DMS 273 treated with DMSO at 0.1 percent for 48 hours (cell line): ENCODE measurements around the gene ZDHHC3.
"Not testable (repeated sequence)": the region's sequence is repeated elsewhere in the genome, so short reads cannot be mapped to it uniquely, and the experiment has no call there.

Experiments
- DNase-seq: peaks from one replicate; lab custom pipeline; 2025; lab: John Stamatoyannopoulos, UW

Gene ZDHHC3

DNA sequence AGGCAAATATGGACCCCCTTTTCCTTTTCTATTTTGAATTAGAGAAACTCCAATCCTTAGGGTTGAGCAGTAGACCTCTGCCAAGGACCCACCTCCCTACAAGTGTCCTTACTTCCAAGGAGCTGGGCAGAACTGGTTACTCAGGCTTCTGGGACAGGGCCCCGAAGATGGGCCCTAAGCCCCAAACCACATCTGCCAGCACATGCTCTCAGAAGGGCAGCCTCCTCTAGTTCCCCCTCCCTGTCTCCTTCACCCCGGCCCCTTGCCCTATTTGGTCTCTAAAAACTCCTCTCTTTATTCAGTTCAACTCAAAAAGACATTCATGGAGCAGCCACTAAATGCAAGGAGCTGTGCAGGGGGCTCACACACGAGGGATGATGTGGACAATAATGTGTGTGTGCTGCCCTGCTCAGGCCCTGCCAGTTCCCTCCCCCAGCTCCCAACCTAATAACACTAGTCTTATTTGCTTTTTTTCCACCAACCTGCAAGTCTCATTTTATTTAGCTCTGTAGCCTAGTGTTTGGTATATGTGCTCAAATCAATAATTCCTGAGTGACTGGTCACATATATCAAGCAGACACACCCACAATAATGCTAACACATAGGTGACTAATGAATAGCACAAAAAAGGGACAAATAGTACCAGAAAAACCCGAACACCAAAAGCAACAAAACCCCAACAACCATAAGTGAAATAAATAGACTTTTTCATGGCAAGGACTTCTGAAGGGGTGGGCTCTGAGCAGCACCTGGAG is 12.2 kb downstream of the ZDHHC3 start:
- DNase-seq: no peak

DNA sequence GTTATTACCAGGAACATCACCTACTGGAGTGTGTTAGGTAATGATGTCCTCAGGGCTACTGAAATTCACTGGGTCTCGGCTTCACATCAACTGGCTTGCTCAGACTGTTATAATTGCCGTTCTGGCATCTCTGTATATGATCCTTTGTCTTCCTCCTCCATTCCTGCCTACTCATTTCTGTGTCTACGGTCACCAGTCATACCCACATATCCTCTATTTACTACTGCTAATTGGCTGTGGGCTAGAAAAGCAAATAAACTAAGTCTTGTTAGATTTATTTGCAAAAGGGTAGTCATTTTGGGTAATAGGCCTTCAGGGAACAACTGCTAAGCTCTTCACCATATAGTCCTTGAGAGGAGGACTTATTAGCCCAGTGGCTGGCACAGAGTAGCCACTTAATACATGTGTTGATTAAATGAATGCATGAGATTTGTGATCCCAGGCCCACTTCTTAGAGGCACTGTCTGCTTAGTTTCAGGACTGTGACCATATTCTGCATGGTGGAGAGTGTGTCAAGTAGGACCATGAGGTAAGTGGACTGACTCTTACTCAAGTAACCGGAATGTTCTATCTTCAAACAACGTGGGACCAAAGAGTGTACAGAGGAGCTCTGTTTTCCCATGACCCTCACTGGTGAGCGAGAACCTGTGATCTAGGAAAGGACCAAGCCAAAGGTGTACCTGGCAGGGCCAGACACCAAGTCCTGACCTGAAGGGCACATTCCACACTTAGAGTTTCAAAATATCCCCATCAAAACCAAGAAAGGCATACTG is 13.2 kb downstream of the ZDHHC3 start:
- no peak for DNase-seq

DNA sequence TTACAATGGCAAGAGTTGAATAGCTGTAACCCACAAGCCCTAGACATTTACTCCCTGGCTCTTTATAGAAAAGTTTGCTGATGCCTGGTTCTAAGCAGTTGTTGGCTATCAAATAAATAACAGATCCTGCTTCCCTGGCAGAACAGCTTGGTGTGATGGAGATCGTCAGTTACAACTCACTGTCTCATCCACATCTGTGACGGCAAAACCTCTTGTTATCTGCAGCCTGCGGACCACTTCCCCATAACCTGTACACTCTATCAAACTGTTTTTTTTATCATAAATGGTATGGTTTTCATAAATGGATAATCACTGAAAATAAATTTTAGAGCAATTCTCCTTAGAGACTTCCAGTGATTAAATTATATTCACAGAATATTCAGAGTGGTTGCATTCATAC is 14.1 kb downstream of the ZDHHC3 start:
- no peak for DNase-seq

DNA sequence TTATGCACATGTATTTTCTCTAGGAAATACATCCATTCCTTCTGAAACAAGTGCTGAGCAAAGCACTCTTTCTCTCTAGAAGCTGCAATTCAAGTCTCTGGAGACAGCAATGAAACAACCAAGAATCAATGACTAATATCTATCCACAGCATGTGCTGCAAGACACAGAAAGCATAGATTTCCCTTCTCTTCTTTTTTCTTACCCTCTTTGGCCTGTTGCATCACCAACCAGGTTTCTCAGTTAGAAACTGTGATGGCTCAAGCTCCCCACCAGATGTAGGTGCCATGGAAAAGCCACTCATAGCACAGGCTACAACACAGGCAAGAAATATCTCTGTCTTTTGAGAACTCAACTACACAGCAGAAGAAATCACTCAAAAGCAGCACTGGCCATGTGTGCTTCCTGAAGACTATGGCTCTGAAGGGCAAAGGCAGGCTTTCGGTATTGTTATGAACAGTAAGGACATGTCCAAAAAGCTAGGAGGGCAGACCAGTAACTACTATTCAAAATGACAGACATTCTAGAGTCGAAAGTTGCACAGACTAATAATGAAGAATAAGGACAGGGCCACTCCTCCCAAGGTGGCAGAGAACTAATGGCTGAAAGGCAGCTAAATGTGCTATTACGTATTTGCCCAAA is 15.5 kb downstream of the ZDHHC3 start:
- DNase-seq: no peak

DNA sequence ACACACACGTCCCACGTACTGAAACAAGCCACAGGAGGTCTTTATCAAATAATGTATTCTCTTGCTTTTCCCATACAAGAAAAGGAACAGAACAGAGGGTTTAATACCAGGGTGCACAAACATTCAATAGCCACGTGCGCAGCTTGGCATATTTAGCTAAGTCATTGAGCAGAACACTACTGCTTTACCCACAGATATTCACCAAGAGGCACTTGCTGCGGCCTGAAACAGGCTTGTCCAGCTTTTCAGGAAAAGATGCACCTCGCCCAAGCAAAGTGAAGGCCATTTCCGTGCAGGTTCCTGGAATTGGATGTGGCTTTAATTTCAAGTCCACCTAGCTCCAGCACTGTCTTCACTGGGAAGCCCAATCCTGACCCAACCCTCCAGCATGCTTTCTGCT is 17.6 kb downstream of the ZDHHC3 start:
- DNase-seq: no peak

DNA sequence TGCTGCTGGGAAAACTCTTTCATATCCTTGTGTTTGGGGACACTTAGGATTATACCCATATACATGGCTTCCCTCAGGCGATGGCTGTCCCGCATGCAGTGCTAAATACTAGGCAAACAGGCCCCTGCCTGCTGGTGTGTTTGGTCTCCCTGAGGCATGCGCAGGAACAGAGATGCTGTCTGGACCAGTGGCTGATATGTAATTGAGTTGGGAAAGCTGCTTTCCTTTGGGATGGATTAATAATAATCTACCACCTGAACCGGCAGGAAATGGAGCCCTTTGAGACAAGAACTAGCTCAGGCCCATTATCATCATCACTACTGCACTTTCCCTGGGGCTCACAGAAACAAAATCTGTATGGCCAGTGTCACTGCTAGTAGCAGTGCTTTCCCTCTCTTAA is 18.0 kb downstream of the ZDHHC3 start:
- no peak for DNase-seq

DNA sequence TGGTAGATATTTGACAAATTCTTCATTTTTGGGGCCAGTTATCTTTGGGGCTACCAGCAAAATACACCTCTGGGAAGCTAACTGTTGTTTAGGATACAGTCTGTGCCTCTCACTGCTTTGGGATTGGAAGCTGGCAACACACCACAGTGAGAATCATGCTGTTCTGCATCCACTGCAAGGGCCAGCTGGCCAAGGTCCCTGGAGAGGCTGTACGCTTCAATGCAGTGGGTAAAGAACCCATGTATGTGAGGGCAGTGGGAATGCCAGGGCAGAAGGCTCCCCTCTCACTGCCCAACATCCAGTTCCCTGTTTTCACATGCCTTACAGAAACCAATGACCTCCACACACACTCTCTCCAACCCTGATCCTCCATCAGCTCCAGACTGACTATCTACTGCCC is 20.1 kb downstream of the ZDHHC3 start:
- no peak for DNase-seq

DNA sequence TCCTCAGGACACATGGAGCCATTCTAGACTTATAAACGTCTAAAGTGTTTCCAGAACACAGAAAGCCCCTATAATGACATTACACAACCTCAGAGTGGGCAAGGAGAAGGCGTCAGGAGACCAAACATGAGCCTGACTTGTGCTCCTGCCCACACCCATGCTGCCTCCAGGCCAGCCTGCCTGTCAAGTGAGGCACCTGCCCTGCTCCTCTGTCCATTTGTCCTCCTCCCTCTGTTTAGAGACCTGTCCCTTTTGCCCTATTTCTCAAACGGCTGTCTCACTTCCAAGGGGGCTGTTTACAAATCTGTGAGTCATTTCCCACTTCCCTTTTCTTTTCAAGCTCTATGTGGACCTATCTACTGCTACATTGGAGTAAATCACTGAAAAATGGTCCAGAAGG is 21.0 kb downstream of the ZDHHC3 start:
- no peak for DNase-seq

DNA sequence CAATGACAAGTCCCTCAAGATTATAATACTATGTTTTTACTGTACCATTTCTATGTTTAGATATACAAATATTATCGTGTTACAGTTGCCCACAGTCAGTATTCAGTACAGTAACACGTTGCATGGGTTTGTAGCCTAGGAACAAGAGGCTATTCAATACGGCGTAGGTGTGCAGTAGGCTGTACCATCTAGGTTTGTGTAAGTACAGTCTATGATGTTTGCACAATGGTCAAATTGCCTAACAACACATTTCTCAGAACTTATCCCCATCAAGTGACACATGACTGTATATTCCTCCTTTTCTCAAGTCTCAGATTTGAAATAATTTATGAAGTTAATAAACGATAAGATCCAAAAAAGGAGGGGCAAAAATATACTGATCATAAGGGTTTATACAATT is 21.7 kb downstream of the ZDHHC3 start:
- DNase-seq: no peak

DNA sequence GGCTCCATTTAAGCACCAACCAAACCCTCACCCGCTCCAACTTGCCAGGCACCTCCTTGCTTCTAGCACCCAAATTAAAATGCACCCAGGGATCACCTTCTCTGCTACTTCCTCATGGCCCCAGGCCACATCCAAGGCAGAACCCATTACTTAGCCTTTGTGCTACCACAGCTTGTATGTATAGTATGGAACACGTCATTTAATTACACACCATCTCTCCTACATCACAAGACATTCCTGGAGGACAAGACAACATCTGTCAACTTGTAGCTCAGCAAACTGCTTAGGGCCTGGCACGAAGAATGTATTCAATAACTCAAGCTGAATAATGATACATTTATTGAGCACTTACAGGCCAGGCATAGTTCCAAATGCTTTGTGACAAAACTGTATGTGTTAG is 23.3 kb downstream of the ZDHHC3 start:
- DNase-seq: no peak

DNA sequence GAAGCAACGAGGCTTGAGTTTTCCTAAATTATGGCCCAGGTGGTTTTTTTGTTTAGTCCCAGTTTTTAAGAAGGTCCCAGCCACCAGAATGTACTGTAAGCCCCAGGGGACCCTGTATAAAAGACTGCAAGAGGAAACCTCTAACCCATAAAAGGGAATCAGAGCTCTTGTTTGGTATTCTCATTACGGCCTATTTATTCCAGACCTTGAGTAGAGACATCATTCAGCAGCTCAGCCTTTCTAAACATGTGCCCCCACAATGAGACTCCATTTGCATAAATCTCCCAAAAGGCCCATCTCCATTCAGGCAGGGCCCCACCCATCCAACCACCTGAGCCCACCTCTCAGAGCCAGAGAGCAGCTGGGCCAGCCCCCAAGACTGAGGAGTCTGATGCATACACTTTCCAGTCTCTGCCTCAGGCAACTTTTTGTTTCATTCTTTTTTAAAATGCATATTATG is 25.7 kb downstream of the ZDHHC3 start:
- DNase-seq: no peak

DNA sequence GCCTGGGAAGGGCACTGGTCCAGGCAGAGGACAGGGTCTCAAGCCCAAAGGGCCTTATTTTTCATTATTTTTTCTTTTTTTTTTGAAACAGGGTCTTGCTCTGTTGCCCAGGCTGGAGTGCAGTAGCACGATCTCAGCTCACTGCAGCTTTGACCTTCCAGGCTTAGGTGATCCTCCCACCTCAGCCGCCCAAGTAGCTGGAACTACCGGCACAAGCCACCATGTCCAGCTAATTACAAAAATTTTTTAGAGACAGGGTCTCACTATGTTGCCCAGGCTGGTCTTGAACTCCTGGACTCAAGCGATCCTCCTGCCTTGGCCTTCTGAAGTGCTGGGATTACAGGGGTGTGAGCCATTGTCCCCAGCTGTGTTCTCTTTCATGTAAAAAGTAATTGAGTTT is 26.2 kb downstream of the ZDHHC3 start:
- not testable (repeated sequence) for DNase-seq

DNA sequence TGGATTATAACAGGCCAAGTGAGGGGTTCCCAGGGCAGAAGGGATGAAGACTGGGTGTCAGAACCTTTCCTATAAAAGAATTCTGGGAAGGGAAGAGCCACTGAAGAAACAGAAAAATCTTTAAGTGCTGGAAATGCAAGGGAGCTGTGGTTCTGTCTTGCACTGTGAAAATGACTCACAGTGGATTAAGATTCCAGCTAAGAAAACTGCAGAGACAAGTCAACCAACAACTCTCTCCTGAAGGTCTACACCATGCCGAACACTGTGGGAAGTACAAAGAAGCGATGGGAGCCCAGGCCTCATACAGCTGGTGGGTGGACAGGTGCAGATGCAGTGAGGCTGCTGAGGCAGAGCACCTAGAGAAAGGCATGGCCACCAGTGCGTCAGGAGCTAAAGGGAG is 27.7 kb downstream of the ZDHHC3 start:
- DNase-seq: no peak

DNA sequence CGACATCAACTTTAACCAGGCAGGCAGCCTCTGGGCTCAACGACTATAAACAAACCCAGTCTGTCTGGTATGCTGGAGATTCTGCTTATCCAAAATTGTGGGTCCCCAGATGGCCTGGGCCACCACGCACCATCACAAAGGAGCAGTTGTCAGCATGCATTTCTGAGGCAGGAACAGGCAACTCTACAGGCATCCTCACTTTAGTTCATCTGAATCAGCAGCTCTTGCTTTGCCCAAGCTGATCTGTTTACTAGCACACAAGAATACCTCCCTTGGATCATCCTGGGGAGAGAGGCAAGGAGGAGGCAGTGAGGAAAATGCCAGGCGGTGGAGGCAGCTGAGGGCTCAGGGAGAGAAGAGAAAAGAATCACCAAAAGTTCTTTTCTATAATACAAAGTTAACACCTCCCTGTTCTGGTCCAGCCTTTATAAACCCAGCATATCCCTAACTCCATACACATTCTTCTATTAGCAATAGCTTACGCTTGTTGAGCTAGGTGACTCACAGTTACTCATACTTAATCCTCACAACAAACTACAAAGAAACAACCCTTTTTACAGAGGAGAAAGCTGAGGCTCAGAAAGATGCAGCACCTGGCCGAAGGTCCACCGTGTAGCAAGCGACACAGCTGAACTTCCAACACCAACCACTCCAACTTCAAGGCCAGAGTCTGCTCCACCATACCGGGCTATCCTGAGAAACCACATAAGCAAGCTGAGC is 33.6 kb downstream of the ZDHHC3 start:
- no peak for DNase-seq

DNA sequence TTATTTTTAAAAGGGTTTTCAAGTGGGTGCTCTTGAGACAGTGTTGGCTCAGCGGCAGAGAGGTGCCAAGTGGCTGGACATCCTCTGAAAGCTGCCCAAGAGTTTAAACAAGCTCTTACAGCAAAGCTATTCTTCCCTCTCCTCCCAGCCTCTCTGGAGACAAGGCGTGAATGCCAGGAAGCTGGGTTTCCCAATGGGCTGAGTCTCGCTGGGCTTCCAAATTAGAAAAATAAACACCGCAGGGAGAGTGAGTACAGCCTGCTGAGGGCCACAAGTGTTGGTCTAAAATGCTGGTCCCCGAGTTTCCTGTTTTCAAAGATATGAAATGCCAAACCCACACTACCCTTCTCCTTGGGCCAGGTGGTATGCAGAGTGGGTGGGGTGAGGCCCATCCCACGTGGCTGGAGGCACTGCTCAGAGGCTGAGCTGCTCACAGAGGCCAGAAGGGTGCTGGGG is 36.4 kb downstream of the ZDHHC3 start:
- no peak for DNase-seq

DNA sequence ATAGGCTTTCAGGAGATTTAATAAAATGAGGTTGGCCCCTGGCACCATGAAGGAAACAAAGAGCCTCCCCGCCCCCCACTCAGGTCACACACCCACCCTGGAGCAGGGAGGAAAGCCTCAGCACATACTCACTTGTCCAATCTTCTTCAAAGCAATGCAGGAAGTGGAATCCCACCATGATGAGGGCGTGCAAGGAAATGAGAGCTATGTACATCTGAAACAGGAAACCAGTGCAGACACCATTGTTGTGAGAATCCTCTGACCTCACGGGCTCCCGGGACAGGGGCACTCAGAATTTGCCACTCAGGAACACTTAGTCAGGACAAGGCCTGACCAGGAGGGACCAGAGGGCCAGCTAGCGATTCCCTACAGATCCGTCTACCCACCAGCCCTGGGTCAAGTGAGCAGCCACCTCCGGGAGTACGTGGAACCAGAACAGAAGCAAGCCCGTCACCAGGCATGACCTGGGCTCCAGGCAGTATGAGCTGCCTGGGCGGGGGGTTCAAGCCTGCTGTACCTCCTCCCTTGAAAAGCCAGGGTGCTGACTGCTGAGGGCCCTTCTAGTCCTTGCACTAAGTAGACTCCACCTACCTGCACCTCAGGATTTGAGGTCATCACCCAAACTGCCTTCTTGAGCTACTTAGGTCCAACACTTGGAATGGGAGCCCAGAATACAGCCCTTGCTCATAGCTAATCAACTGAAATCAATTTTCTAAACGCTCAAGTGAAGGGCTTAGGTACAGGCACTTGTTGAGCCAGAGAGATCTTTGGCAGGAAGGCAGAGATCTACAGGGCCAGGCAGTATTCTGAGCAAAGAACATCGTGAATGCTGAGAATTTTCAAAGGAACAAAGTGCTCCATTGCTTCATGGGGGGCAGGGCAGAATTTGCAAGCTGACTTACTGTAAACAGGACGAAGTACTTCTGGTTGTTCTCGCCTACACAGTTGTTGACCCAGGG is 42.7 kb downstream of the ZDHHC3 start:
- no peak for DNase-seq

DNA sequence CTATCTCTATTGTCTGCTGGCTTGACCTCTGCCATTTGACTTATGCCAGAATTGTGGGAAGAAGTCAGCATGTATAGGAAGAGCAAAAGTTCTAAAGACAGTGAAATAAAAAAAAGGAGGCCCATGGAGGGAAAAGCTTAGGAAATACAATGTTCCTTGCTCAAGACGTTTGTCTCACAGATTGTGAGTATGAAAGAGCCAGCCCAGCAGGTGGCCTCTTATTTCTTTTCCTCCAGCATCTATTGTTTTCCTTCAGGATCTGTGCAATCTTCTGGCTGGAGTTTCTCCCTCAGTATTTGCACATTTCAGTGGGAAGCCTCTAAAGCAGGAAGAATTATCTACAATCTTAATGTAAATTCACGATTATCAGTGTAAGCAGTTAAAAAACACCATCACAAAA is 43.7 kb downstream of the ZDHHC3 start:
- DNase-seq: no peak

DNA sequence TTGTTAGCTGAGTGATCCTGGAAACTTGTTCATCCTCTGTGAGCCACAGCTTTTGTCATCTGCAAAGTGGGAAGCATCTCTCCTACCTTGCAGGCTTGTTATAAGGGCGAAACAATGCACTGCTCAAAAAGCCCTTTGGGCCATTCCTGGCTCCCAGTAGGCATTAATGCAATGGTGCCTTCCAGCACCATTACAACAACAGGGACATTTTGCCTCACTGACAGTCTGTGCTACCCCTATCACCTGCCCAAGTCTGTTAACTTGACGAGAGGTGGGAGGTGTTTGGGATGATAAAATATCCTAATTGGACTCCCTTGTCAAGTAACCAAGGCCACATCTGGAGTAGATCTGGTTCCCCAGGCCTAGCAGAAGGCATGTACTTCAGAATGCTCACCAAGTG is 44.2 kb downstream of the ZDHHC3 start:
- DNase-seq: no peak

DNA sequence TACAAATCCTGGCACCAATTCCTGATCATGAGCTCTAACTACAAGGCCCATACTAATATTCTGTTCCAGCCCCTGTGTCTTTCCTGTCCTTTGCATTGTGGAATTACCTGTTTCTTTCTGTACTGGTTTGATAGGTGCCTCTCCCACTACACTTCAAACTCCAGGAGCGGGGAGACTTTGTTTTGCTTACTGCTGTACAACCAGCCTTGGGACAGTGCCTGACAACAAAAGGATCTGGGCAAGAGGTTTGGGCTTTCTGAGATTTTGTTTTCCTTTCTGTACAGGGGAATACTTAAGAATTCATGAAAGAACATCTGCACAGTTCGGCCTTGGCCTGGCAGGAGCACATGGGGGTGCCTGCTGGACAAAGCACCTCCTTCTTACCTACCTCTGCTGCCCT is 45.1 kb downstream of the ZDHHC3 start:
- no peak for DNase-seq

DNA sequence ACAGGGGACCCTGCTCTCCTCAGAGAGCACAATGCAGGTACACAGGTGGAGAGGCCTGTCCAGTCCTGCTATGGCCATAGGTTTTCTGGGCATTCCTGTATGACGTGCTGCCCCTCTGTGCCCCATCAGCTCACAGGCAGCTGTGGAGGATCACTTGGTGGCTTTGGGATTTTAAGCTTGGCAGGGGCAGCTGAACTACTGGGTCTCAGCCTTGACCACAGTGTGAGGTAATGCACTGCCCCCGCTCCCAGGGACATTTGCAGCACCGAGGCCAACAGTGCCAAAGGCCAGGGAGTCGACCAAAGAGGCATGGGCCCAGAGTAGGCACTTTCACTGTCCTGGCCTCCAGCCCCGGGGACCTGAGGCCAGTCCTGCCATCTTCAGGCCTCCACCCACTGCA is 46.2 kb downstream of the ZDHHC3 start:
- DNase-seq: no peak

DNA sequence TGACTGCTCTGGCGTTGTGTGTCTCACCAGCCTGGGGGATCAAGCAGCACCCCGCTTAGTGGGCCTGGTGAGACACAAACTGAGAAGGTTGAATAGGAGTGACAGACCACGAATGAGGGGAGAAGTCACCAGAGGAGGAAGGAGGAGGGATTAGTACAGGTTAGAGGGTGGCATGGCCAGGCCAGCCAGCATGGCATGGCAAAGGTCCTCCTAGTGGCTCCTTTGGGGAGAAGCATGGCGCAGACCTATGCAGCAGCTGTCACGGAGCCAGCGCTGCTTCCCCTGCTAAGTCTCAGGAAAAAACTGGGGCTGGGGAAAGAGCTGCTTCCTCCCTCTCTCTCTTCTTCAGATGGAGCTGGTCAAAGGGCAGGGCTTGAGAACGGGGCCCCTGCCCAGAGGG is 48.6 kb downstream of the ZDHHC3 start:
- DNase-seq: no peak
